C4-2B (cell line): ENCODE measurements around the gene NFIL3.

Experiments
- CTCF ChIP-seq: fragments of 450-650 bp; conservative IDR thresholded peaks from 2 replicates; pipeline ENCODE4 v1.5.1; 2017; ENCODE audit warnings: mild to moderate bottlenecking
- ZFX ChIP-seq: fragments of 450-650 bp; IDR thresholded peaks from 2 replicates; pipeline ENCODE4 v1.6.1; 2017

GRCh38 chr9:91415290-91415689 lies 8.3 kb downstream of the NFIL3 start:
- TF ChIP-seq CTCF: no peak
- no peak for TF ChIP-seq ZFX
